Kidney (tissue), 14 donors: ENCODE data around the gene FBLN2. TPM values are rescaled to one million over a fixed set of nuclear protein-coding genes. Genes with fewer than 3 reads are reported as not detected.

ENCODE experiments used
- DNase-seq, 5 donors: peaks; one replicate each; pipeline ENCODE4 v3.0.0-alpha.2; 2013 to 2020
- FAIRE-seq: peaks from 2 replicates; lab custom pipeline; 2012; peaks lifted over from hg19 to GRCh38; lab: Jason Lieb, UNC
- H3K27ac ChIP-seq, 2 donors: one replicate each; pipeline ENCODE4 v1.7.0; 2013; ENCODE audit warnings: low read depth in 2 of 2, low read length in 2 of 2, inconsistent platforms in 1 of 2
- H3K27me3 ChIP-seq: one replicate; pipeline ENCODE4 v1.7.1; 2013; ENCODE audit warnings: low read length, inconsistent platforms; ENCODE audit not compliant: control insufficient read depth, insufficient read depth
- H3K36me3 ChIP-seq, 3 donors: one replicate each; pipeline versions ENCODE4 v1.7.0 to v1.7.1; 2013; ENCODE audit warnings: low read length in 3 of 3, control low read depth in 1 of 3, inconsistent platforms in 1 of 3; ENCODE audit not compliant: insufficient read depth in 3 of 3, control insufficient read depth in 2 of 3
- H3K4me1 ChIP-seq, 3 donors: one replicate each; pipeline versions ENCODE4 v1.7.0 to v1.7.1; 2013; ENCODE audit warnings: low read length in 3 of 3, inconsistent platforms in 1 of 3, low read depth in 1 of 3; ENCODE audit not compliant: control insufficient read depth in 2 of 3, insufficient read depth in 2 of 3
- H3K4me3 ChIP-seq, 3 donors: one replicate each; pipeline versions ENCODE4 v1.7.0 to v1.8.1; 2013; ENCODE audit warnings: low read length in 3 of 3, control low read depth in 1 of 3, inconsistent platforms in 1 of 3
- H3K9ac ChIP-seq, 3 donors: one replicate each; pipeline versions ENCODE4 v1.7.0 to v1.7.1; 2013; ENCODE audit warnings: low read length in 3 of 3, control low read depth in 1 of 3, inconsistent platforms in 1 of 3
- H3K9me3 ChIP-seq, 3 donors: one replicate each; pipeline versions ENCODE4 v1.7.0 to v1.7.1; 2013; ENCODE audit warnings: low read length in 3 of 3, control low read depth in 1 of 3, inconsistent platforms in 1 of 3; ENCODE audit not compliant: control insufficient read depth in 2 of 3, insufficient read depth in 1 of 3
- CTCF ChIP-seq: IDR thresholded peaks from 3 replicates; pipeline ENCODE4 v1.5.1; 2012; ENCODE audit warnings: mild to moderate bottlenecking, moderate library complexity, borderline replicate concordance; ENCODE audit not compliant: insufficient read depth; ENCODE audit errors: extremely low read depth
- intact Hi-C: fragments of 100-400 bp; cut with DNase I; formaldehyde crosslinking; loops from one replicate; pipeline ENCODE4 v1.11.1; 2022
- polyA plus RNA-seq: library from polyadenylated mRNA; stranded (reverse); fragments of 350-450 nt; fragmentation: Illumina TruSeq; extraction: RNeasy Lipid Tissue Mini Kit (QIAGEN cat#74804); gene quantifications from one replicate; pipeline ENCODE4 v1.2.3, GENCODE V29; 2014; ENCODE audit warnings: low read depth, low replicate concordance; ENCODE audit not compliant: insufficient read depth
- total RNA-seq: library from RNA; stranded (reverse); fragmentation: NEBNext Ultra II Directional; extraction: Animal tissue kit (Norgen Biotek cat#: 25700); gene quantifications from one replicate; pipeline ENCODE4 v1.2.1, GENCODE V29; 2021
- donor health status: control.
- donor health status: control.
- donor health status: control.
- donor health status: control.
- donor health status: control.
- donor health status: DM: yes; HTN: yes; CAD: no.
- donor health status: Normal renal cell carcinoma (clear cell type).

Gene FBLN2
- total and polyA plus RNA-seq, 2 donors from 2014 or later = 3.2 to 43.4 TPM

GRCh38 chr3:13683772-13684171 is 134.8 kb downstream of the FBLN2 start:
- Histone ChIP-seq H3K9me3 (no peaks in the 10 kb centered on the region), H3K27me3 (no peaks in the 10 kb centered on the region), H3K4me3 (no peak overlapping the region), H3K9ac (no peak overlapping the region), H3K4me1 (no peaks in the 10 kb centered on the region), H3K27ac (no peak overlapping the region), H3K36me3 (no peaks in the 10 kb centered on the region)
- no peak for FAIRE-seq
- DNase-seq = peak in 2 of 5 donors; percentile 16 to 17
- no peak for TF ChIP-seq CTCF
- intact Hi-C loops = no loop called here

- Histone ChIP-seq H3K27ac (no peak overlapping the region), H3K36me3 (no peaks in the 10 kb centered on the region), H3K4me1 (no peaks in the 10 kb centered on the region), H3K9me3 (no peaks in the 10 kb centered on the region), H3K4me3 (no peak overlapping the region), H3K9ac (no peak overlapping the region), H3K27me3 (no peaks in the 10 kb centered on the region)
- TF ChIP-seq CTCF = no peak
- FAIRE-seq (no peak), DNase-seq (no peak)
- intact Hi-C loops = no loop called here
Observed at GRCh38 chr3:13684350-13684749, 135.4 kb downstream of the FBLN2 start.

- Histone ChIP-seq H3K4me3 (no peak overlapping the region), H3K9ac (no peak overlapping the region), H3K4me1 (no peaks in the 10 kb centered on the region), H3K9me3 (no peaks in the 10 kb centered on the region), H3K27me3 (no peaks in the 10 kb centered on the region), H3K27ac (no peak overlapping the region), H3K36me3 (no peaks in the 10 kb centered on the region)
- DNase-seq (no peak), FAIRE-seq (no peak)
- intact Hi-C loops = no loop called here
- no peak for TF ChIP-seq CTCF
Observed at GRCh38 chr3:13684854-13685253, 135.9 kb downstream of the FBLN2 start.

GRCh38 chr3:13685721-13686120 is 136.8 kb downstream of the FBLN2 start:
- H3K9me3 ChIP-seq = no peaks in the 10 kb centered on the region
- H3K9ac ChIP-seq = no peak overlapping the region
- no peaks in the 10 kb centered on the region for H3K4me1 ChIP-seq
- no peaks in the 10 kb centered on the region for H3K27me3 ChIP-seq
- intact Hi-C loops = no loop called here
- FAIRE-seq = no peak
- no peak for TF ChIP-seq CTCF
- no peak overlapping the region for H3K27ac ChIP-seq
- no peak for DNase-seq
- no peaks in the 10 kb centered on the region for H3K36me3 ChIP-seq
- H3K4me3 ChIP-seq = no peak overlapping the region
